Lung (tissue), 12 donors: Measurements from ENCODE around the gene GPR151. TPM values are rescaled to one million over a fixed set of nuclear protein-coding genes. Genes with fewer than 3 reads are reported as not detected.

Experiments
- ATAC-seq: fragments of 200-7000 bp; cut with Tn5 transposase; one replicate; pipeline ENCODE4 v1.9.1; 2020; ENCODE audit warnings: moderate number of reproducible peaks; ENCODE audit not compliant: insufficient read depth, low FRiP score
- DNase-seq, 3 donors: peaks; one replicate each; pipeline ENCODE4 v3.0.0-alpha.2; 2013 to 2017
- H3K27ac ChIP-seq, 2 donors: one replicate each; pipeline ENCODE4 v1.5.1; 2013; ENCODE audit warnings: mild to moderate bottlenecking in 2 of 2, moderate library complexity in 2 of 2, control low read depth in 1 of 2, inconsistent platforms in 1 of 2, low read depth in 1 of 2, low read length in 1 of 2
- H3K27me3 ChIP-seq, 3 donors: one replicate each; pipeline ENCODE4 v1.5.1; 2013; ENCODE audit warnings: low read length in 2 of 3; ENCODE audit not compliant: control insufficient read depth in 3 of 3, insufficient read depth in 3 of 3
- H3K36me3 ChIP-seq, 4 donors: one replicate each; pipeline ENCODE4 v1.5.1; 2013; ENCODE audit warnings: low read length in 4 of 4, mild to moderate bottlenecking in 1 of 4, moderate library complexity in 1 of 4; ENCODE audit not compliant: control insufficient read depth in 4 of 4, insufficient read depth in 4 of 4
- H3K4me1 ChIP-seq, 5 donors: one replicate each; pipeline ENCODE4 v1.5.1; 2013; ENCODE audit warnings: low read length in 5 of 5, mild to moderate bottlenecking in 2 of 5, moderate library complexity in 1 of 5; ENCODE audit not compliant: control insufficient read depth in 5 of 5, insufficient read depth in 5 of 5
- H3K4me3 ChIP-seq: one replicate; pipeline ENCODE4 v1.5.1; 2013; ENCODE audit warnings: mild to moderate bottlenecking, control low read depth, moderate library complexity
- H3K9ac ChIP-seq, 2 donors: one replicate each; pipeline ENCODE4 v1.5.1; 2013; ENCODE audit warnings: low read length in 2 of 2, control low read depth in 1 of 2; ENCODE audit not compliant: insufficient read depth in 1 of 2
- H3K9me3 ChIP-seq, 4 donors: one replicate each; pipeline ENCODE4 v1.5.1; 2013; ENCODE audit warnings: low read length in 3 of 4, mild to moderate bottlenecking in 1 of 4, moderate library complexity in 1 of 4; ENCODE audit not compliant: control insufficient read depth in 4 of 4, insufficient read depth in 3 of 4
- CTCF ChIP-seq: IDR thresholded peaks from 2 replicates; pipeline ENCODE4 v1.5.1; 2012; ENCODE audit warnings: mild to moderate bottlenecking; ENCODE audit errors: control extremely low read depth, extremely low read depth
- WGBS, 2 donors: extraction: QIAGEN DNeasy Blood & Tissue Kit; methylation state at CpG; one replicate each; pipeline ENCODE4 v1.1.7; 2013; 5-methylcytosine and 5-hydroxymethylcytosine counted together
- polyA plus RNA-seq, 2 donors: library from polyadenylated mRNA; stranded (reverse); fragments of 200-250 nt; gene quantifications; one replicate each; pipeline ENCODE4 v1.2.1, GENCODE V29; 2013
- total RNA-seq, 2 donors: library from RNA; depleted of rRNA in 1 of 2; stranded (reverse); fragments of >200 nt in 1 of 2; gene quantifications; one replicate each; pipeline ENCODE4 v1.2.1, GENCODE V29; 2014 to 2021
- donor health status: control.
- donor health status: control.
- donor health status: Bipolar disorder and iron deficiency.
- donor health status: healthy.
- donor health status: DM: yes; HTN: yes; CAD: no.

Gene GPR151
- total and polyA plus RNA-seq, 4 donors, result not detected

GRCh38 chr5:146528236-146528635, 12.2 kb upstream of the GPR151 start:
- DNase-seq (no peak), ATAC-seq (no peak)
- H3K9ac ChIP-seq, result no peak overlapping the region
- no peak for TF ChIP-seq CTCF
- no peaks in the 10 kb centered on the region for H3K36me3 ChIP-seq
- H3K4me3 ChIP-seq, result no peak overlapping the region
- no peak overlapping the region for H3K27ac ChIP-seq
- H3K27me3 ChIP-seq, result no peaks in the 10 kb centered on the region
- 54 to 56% methylated on average over 4 of the region's 4 CpGs for WGBS, 2 donors
- no peaks in the 10 kb centered on the region for H3K9me3 ChIP-seq
- no peaks in the 10 kb centered on the region for H3K4me1 ChIP-seq

GRCh38 chr5:146527785-146528184, 11.8 kb upstream of the GPR151 start:
- no peak for DNase-seq
- WGBS, 2 donors, result 82 to 85% methylated on average over 3 of the region's 3 CpGs

GRCh38 chr5:146523698-146524097, 7.7 kb upstream of the GPR151 start:
- DNase-seq (no peak), ATAC-seq (no peak)
- no peak overlapping the region for H3K27ac ChIP-seq
- no peaks in the 10 kb centered on the region for H3K9me3 ChIP-seq
- no peaks in the 10 kb centered on the region for H3K4me1 ChIP-seq
- WGBS, 2 donors, result 76 to 85% methylated on average over 3 of the region's 3 CpGs
- H3K36me3 ChIP-seq, result no peaks in the 10 kb centered on the region
- no peaks in the 10 kb centered on the region for H3K27me3 ChIP-seq
- no peak overlapping the region for H3K4me3 ChIP-seq
- no peak overlapping the region for H3K9ac ChIP-seq
- no peak for TF ChIP-seq CTCF

More at GRCh38 chr5:146527785-146528184, 11.8 kb upstream of the GPR151 start:
- TF ChIP-seq CTCF, result no peak
- no peaks in the 10 kb centered on the region for H3K9me3 ChIP-seq
- no peak overlapping the region for H3K4me3 ChIP-seq
- H3K27ac ChIP-seq, result no peak overlapping the region
- ATAC-seq, result no peak
- H3K27me3 ChIP-seq, result no peaks in the 10 kb centered on the region
- no peak overlapping the region for H3K9ac ChIP-seq
- H3K4me1 ChIP-seq, result no peaks in the 10 kb centered on the region
- no peaks in the 10 kb centered on the region for H3K36me3 ChIP-seq

- DNase-seq (peak in 1 of 3 donors; percentile 8), ATAC-seq (no peak)
- Histone ChIP-seq H3K36me3 (no peaks in the 10 kb centered on the region), H3K4me1 (no peaks in the 10 kb centered on the region), H3K9me3 (no peaks in the 10 kb centered on the region), H3K4me3 (no peak overlapping the region), H3K27ac (no peak overlapping the region), H3K9ac (no peak overlapping the region), H3K27me3 (no peaks in the 10 kb centered on the region)
- WGBS, 2 donors, result 67 to 72% methylated on average over 8 of the region's 8 CpGs
- no peak for TF ChIP-seq CTCF
Measured at GRCh38 chr5:146521403-146522106, 5.6 kb upstream of the GPR151 start.
